ENCODE results near the gene OMP. TPM values are rescaled to one million over a fixed set of nuclear protein-coding genes. Genes with fewer than 3 reads are reported as not detected.

OMP gene
- total RNA-seq, 6 donors from 2014 or later: 0.77 to 5.2 TPM; not detected in 4

GRCh38 chr11:77071671-77072605, 30.7 kb upstream of the OMP start:
- Histone ChIP-seq H3K4me3 (no peak overlapping the region), H3K9me3 (no peaks in the 10 kb centered on the region), H3K4me1 (peaks cover 41 to 57% (median 46%) of the 10 kb centered on the region in 4 donors), H3K27ac (peak overlapping the region; percentile 61 to 89 (median 80)), H3K36me3 (no peaks in the 10 kb centered on the region), H3K27me3 (no peaks in the 10 kb centered on the region)
- WGBS, 2 donors: 64 to 67% methylated on average over 12 to 15 of the region's 15 CpGs
- DNase-seq (no peak), ATAC-seq (ENCODE audit: low FRiP score in 2 of 2) (no peak)
- TF ChIP-seq, protein P1, sequence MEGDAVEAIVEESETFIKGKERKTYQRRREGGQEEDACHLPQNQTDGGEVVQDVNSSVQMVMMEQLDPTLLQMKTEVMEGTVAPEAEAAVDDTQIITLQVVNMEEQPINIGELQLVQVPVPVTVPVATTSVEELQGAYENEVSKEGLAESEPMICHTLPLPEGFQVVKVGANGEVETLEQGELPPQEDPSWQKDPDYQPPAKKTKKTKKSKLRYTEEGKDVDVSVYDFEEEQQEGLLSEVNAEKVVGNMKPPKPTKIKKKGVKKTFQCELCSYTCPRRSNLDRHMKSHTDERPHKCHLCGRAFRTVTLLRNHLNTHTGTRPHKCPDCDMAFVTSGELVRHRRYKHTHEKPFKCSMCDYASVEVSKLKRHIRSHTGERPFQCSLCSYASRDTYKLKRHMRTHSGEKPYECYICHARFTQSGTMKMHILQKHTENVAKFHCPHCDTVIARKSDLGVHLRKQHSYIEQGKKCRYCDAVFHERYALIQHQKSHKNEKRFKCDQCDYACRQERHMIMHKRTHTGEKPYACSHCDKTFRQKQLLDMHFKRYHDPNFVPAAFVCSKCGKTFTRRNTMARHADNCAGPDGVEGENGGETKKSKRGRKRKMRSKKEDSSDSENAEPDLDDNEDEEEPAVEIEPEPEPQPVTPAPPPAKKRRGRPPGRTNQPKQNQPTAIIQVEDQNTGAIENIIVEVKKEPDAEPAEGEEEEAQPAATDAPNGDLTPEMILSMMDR (IDR thresholded peaks at IDR 0.05): no peak
- no peak for TF ChIP-seq POLR2A (IDR thresholded peaks at IDR 0.05)
- no peak for TF ChIP-seq POLR2AphosphoS5 (IDR thresholded peaks at IDR 0.05)
- TF ChIP-seq EP300 (IDR thresholded peaks at IDR 0.05): no peak

- Histone ChIP-seq H3K4me1 (peaks cover 31 to 48% (median 39%) of the 10 kb centered on the region in 4 donors), H3K4me3 (no peak overlapping the region), H3K36me3 (no peaks in the 10 kb centered on the region), H3K9me3 (no peaks in the 10 kb centered on the region), H3K27ac (peak overlapping the region; percentile 61 to 89 (median 80)), H3K27me3 (no peaks in the 10 kb centered on the region)
- ATAC-seq (ENCODE audit: low FRiP score in 2 of 2): no peak
- DNase-seq: no peak
- WGBS, 2 donors: 65 to 71% methylated on average over 6 to 8 of the region's 8 CpGs
- no peak for TF ChIP-seq POLR2AphosphoS5 (IDR thresholded peaks at IDR 0.05)
- no peak for TF ChIP-seq EP300 (IDR thresholded peaks at IDR 0.05)
- TF ChIP-seq, protein P1 (IDR thresholded peaks at IDR 0.05): no peak
- no peak for TF ChIP-seq POLR2A (IDR thresholded peaks at IDR 0.05)
Measured at GRCh38 chr11:77072851-77073327, 29.8 kb upstream of the OMP start.

GRCh38 chr11:77073328-77074001, 29.2 kb upstream of the OMP start:
- Histone ChIP-seq H3K4me1 (peaks cover 28 to 42% (median 38%) of the 10 kb centered on the region in 4 donors), H3K27ac (peak overlapping the region; percentile 61 to 89 (median 80)), H3K4me3 (no peak overlapping the region), H3K36me3 (no peaks in the 10 kb centered on the region), H3K9me3 (no peaks in the 10 kb centered on the region), H3K27me3 (no peaks in the 10 kb centered on the region)
- DNase-seq (peak in 1 of 2 donors; percentile 63), ATAC-seq (ENCODE audit: low FRiP score in 2 of 2) (peak; percentile 80 to 95)
- WGBS, 2 donors: 43 to 57% methylated on average over 11 of the region's 11 CpGs
- TF ChIP-seq POLR2AphosphoS5 (IDR thresholded peaks at IDR 0.05) (peak; percentile 42 to 46), EP300 (IDR thresholded peaks at IDR 0.05) (no peak), POLR2A (IDR thresholded peaks at IDR 0.05) (no peak)
- TF ChIP-seq, protein P1 (IDR thresholded peaks at IDR 0.05): peak in 5 of 6 experiments; percentile 12 to 39 (median 23)

GRCh38 chr11:77074205-77074604, 28.4 kb upstream of the OMP start:
- Histone ChIP-seq H3K4me1 (peaks cover 28 to 42% (median 38%) of the 10 kb centered on the region in 4 donors), H3K9me3 (no peaks in the 10 kb centered on the region), H3K27me3 (no peaks in the 10 kb centered on the region), H3K36me3 (no peaks in the 10 kb centered on the region), H3K4me3 (no peak overlapping the region), H3K27ac (peak overlapping the region; percentile 61 to 89 (median 80))
- ATAC-seq (ENCODE audit: low FRiP score in 2 of 2): peak in 1 of 2 donors; percentile 6
- DNase-seq: peak in 1 of 2 donors; percentile 22
- TF ChIP-seq, protein P1 (IDR thresholded peaks at IDR 0.05): no peak
- no peak for TF ChIP-seq EP300 (IDR thresholded peaks at IDR 0.05)
- 92 to 95% methylated on average over 5 of the region's 5 CpGs for WGBS, 2 donors
